NCI-H2107 treated with DMSO at 0.1 percent for 48 hours (cell line): Measurements from ENCODE around the gene BTBD1.

Source experiments
- DNase-seq: peaks from one replicate; lab custom pipeline; 2025; ENCODE audit not compliant: unreplicated experiment; lab: John Stamatoyannopoulos, UW

Gene BTBD1

DNA sequence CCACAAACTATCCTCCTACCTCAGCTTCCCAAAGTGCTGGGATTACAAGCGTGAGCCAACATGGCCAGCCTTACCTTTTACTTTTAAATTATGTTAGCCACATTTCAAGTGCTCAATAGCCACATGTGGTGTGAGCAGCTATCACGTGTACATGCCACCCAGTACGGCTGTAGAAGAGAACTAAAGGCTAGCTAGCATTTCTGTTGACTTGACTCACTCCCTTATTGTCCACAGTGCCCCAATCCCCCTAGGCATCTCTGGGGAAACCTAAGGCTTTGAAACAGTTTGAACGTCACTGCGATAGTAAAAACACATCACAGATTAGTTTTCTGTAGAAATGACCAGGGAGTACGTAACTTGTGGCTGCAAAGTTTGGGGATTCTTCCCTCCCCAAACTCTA is 67.6 kb downstream of the BTBD1 start:
- no peak for DNase-seq

DNA sequence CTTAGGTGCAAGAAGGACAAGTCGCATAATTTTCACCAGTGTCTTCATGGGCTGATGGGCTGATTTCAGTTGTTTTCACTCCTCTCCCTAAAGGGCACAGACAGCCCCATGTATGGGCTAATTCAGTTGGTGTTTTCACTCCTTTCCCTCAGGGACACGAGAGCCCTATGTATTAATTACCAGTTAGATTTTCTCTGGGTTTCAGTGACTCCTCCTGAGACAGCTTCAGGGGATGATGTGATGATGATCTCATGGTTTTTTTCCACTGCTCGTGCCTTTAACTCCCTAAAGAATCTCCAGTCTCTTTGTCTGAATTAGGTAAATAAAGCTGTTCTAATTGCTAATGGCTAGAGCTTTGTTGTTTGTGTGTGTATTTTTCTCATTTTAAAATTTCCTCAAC is 71.1 kb downstream of the BTBD1 start:
- no peak for DNase-seq

DNA sequence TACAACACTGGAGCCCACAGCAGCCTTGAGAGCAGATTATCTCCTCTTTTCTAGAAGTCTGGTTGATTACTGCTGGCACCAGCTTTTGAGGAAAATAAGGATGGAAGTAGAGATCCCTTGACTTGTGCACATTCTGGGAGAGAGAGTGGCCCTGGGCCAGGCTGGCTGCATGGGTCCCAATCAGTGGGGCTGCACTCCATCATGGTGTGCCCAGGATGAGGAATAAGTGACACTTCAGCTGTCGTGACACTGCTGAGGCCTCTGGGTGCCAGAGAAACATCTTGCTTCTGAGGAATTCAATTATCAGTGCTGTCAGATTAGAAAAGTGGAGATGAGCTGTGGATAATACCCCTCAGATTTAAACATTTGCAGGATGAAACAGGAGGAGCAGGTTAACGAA is 72.0 kb downstream of the BTBD1 start:
- no peak for DNase-seq

DNA sequence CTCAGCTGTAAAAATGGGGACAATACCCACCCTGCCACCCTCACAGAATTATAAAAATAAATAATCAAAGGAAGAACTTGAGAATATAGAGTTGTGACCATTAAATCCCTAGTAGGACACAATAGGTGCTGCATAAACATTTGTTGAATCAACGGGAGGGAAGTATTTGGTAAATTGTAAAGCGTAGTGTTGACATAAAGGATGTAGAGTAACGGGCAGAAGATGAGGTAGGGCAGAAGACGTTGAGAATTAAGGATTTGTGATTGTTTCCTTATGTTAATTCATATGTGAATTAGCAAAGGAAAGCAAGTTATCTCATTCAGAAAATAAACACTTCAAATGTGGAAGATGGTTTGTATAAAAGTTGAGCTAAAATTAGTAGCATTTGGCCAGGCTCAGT is 73.9 kb downstream of the BTBD1 start:
- no peak for DNase-seq

DNA sequence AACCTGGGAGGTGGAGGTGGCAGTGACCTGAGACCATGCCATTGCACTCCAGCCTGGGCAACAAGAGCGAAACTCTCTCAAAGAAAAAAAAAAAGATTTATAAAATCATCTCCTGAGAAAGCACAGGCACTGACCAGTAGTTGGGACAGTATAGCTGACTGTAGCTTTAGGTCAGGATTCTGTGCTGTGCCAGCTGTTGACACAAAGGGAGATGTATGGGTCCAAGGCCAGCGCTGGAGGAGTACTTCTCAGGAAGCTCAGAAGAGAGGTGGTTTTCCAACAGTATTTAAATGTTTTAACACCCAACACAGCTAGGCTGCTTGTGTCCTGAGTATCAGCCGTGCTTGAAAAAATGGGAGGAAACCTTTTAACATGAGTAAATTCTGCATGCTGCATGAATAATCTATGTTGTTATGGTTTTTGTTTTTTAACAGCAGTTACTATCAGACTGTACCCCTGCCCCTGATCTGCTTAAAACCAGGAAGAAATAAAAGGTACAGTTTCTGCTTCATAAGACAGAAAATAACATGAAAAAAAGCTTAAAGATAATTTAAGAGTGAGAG is 74.5 kb downstream of the BTBD1 start:
- no peak for DNase-seq

DNA sequence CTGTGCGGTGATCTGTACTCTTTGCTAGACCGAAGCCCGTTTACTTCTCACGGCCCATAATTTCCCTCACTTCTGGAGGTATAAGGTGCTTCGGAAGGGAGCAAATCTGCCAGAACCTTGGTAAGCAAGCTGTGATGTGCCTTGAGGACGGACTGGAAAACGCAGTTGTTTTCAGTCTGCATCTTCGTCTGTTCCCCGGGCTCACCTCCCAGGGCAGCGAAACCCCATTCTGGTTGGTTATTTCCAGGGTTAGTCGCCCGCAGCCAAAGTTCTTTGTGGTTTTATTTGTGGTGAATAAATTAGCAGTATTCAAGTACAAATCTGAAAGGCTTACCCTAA is 80.6 kb downstream of the BTBD1 start:
- DNase-seq = no peak

DNA sequence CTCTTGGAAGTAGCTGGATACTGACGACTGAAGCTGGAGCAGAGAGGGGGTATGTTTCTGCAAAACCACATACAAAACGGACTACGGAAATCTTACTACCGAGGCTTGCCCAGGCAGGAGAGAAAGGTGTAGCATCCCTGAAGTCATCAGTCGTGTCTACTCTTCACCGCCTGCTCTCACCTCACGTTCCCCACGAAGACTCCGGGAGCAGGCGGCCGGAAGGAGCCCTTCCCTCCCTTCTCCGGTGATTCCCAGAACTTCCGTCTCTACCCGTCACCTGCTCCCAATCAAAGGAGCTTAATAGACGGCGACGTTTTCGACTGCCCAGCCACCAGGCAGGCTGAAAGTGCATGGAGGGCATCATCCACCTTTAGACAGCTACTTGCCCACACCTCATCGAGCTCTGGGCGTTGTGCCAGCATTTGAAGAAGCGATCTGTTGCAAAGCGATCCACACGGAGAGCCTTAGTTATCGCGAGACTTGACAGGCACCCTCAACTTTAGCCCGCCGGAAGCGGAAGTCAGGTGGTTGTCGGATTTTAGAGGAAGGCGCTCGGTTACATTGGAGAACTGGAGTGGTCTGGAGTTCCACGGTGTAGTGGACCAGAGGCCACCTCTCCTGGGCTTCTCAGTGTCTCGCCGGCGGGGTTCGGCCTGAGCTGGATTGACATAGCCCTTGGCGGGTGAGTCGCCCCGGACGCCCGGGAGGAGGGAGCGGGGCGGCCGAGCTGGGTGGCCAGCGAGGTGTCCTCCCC is 81.2 kb downstream of the BTBD1 start, which contains the start of gene RAMAC:
Gene RAMAC, plus strand, starts transcription at position 523 of the 754 bp plus-strand sequence. CDS start 2,809 bp downstream, outside the sequence.
- peak; percentile 78 for DNase-seq

DNA sequence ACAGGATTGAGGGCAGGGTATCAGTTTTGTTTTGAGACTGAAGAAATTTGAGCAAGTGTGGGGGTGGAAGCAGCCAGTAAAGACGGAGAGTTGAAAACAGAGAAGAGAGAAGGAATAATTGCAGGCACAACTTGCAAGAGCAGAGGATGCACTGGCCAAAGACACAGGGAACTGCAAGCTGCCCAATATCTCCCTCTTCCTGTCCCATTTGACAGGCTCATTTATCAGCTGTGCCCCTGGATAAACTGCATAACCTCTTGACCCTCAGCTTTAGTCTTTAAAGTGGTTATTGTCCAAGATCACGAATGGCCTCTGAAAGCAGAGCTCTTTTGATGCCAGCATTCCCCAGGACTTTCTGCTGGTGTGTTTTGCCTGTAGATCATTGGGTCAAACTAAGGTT is 86.1 kb downstream of the BTBD1 start:
- DNase-seq = no peak

DNA sequence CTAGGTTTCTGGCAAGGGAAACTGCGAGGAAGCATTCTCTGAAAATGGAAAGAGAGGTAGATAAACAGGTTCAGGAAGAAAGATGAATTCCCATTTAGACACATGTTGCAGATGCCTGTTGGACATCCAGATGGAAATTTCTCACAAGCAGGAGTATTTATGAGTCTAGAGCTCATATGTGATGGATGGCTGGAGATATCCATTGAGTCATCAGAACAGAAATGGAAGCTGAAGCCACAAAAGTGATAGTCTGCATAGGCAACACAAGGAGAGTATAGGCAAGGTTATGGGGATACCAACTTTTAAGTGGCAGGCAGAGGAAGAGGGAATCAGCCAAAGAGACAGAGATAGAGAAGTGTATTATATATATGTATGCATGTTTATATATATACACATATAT is 87.3 kb downstream of the BTBD1 start:
- no peak for DNase-seq

DNA sequence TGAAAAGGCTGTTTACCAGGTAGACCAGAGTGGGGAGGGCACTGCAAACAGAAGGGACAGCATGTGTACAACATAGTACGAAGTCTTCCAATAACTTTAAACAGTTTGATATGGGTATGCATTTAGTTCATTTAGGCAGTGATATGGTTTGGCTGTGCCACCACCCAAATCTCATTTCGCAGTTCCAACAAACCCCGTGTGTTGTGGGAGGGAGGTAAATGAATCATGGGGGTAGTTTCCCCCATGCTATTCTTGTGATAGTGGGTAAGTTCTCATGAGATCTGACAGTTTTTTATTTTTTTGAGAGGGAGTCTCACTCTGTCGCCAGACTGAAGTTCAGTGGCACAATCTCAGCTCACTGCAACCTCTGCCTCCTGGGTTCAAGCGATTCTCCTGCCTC is 88.6 kb downstream of the BTBD1 start:
- DNase-seq = no peak

DNA sequence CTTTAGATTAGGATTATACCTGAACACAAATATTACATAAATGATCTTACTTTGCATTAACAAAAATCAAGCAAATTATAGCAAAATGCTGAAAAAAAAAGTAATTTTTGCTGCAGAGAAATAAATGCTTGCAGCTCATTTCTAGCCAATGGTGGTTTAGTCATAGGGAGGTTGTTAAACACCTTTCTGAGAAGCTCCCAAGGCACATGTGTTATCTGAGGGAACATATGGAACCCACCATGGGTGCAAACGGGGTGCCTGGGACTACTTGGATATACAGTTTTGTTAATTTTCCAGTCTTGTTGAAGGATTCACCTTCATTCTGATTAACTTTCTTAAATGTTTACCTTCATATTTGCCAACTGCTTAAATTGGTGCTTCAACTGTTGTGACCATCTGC is 90.0 kb downstream of the BTBD1 start:
- DNase-seq = no peak

DNA sequence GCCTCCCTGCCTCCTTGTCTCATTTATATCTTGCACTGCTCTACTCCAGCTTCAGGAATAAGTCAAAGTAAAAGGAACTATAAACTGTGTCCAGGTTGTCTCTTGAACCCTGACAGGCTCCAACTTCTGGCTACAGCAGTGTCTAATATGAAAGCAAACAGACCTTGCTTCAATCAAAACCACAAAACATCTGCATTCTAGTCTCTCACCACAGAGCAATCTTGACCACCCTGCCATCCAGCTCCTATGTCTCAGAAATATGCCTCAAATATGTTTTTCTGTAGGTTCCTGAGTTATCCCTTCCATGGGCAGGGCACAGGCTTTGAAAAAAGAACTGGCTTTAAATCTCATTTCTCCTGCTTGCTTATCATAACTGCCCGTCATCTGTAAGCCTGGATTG is 94.1 kb downstream of the BTBD1 start:
- DNase-seq = no peak

DNA sequence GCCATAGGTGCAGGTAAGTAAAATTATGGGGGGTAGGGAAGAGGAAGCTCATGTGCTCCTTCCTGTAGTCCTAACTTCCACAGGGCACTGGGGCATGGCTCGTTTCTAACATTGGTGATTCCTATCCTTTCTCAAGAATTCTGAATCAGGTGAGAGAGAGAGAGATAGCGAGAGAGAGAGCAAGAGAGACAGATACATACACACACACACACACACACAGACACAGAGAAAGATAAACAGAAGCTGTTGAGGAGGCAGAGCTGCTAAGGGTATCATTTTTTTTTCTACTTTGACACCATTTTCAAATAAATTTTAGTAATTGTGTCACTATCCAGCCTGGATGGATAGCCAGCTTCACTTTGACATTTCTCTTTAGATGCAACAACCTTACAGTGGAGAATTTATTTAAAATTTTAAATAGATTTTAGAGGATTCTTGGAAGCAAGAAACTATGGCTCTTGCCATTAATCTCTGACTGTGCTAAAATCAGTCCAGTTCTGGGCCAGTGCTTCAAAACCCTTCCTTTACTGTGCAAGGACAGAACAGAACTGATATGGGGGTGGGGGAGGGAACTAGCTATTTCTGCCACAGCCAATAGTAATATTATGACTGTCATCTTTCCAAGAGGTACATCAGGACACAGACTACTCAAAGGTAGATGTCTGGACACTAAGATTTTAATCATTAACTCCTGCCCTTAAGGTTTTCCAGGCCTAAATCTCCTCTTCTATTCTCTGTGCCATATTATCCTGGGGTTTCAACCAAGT is 95.7 kb downstream of the BTBD1 start:
- no peak for DNase-seq

DNA sequence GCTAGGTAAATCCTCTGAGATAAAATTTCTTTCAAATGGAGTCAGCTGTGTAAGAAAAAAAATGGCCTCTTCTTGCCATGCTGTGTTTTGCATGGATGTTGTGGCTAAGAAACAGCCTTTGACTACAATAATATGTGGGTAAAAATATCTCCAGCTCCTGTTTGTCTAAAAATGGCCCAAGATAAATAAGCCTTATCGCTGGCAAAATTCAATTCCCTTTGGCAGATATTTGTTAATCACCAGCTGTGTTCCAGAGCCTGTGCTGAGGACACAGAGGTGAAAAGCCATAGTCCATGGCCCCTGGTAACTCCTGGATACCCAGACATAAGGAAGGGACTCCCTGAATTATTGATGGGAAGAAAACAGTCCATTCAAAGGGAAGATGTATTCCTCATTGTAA is 96.4 kb downstream of the BTBD1 start:
- no peak for DNase-seq

DNA sequence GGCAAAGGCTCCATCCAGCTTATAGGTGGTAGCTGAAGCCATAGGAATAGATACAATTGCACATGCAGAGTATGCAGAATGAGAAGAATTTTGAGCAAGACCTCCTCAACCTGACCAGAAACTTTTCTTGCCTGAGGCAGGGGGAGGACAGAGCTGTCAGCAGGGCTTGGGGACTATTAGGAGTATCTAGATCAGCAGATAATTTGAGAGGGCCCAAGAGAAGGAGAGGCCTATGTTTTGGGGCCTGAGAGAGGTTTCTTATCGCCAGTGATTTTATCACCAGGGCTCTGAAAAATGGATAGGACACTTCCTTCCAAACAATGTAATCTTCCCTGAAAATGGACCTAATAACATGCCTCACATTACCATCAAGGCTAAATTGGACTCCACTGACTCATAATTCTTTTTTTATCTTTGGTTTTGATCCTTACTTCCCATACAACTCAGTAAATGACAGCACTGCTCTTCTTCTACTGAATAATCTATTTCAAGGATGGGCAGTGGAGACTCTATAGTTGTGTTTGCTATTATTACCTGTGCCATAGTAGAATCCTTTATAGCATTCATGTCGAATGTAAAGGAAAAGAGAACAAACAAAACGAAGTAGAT is 96.9 kb downstream of the BTBD1 start:
- no peak for DNase-seq

DNA sequence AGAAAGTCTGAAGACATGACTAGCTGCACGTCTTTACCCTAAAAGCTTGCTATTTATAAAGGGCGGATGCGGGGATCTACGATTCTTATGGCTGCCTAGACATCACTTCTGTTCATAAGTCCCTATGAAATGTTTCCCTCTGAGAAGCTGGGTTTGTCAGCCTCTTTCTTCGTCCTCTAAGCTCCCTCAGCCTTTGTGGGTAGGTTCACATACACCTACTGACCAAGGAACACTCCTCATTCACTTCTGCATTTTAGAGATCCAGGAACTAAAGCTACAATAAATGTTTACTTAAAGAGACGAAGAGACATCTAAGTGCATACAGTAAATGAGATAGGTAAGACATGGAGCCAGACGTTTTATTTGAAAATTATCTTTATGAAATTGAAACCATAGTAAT is 97.7 kb downstream of the BTBD1 start:
- DNase-seq = no peak

DNA sequence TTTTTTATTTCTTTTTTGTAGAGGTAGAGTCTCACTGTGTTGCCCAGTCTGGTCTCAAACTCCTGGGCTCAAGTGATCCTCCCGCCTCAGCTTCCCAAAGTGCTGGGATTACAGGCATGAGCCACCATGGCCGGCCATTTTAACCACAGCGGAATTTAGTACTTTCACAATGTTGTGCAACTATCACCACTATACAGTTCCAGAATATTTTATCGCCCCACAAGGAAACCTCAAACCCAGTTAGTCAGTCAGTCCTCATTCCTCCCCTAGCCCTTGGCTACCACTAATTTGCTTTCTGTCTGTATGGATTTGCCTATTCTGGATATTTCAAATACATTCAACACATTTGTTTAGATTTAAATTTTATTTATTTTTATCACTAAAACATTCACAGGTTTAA is 99.0 kb downstream of the BTBD1 start:
- no peak for DNase-seq

DNA sequence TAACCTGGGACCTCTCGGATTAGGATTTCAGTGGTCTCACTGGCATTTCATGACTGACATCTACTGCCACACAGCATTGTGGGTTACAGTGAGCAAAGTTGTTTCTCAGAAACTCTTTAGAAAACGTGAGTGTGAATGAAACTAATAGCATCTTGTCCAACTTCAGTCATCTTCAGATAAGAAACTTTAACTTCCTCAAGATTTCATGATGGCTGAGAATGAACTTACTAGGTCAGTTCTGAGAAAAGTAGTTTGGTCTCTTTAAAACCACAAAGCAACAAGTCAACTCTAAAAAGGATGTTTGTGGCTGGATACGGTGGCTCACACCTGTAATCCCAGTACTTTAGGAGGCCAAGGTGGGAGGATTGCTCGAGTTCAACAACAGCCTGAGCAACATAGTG is 100.4 kb downstream of the BTBD1 start:
- no peak for DNase-seq
